ENCODE measurements around the gene TOMM20.

DNA sequence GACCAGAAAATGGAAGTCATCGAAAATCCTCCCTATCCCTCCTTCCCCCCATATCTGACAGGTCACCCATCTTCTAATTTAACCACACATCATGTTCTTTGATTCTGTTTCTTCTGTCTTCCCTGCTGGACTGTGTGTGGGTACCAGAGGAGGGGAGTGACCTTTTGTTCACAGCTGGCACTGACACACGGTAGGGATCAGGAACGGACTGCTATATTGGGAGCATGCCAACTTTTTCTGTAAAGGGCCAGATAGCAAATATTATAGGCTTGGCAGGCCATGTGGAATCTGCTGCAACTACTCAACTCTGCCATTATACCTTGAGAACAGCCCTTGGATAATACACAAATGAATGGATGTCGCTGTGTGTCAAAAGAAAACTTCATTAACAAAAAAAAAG lies 7.5 kb upstream of the TOMM20 start:
- TF ChIP-seq POLR2AphosphoS5 (IDR thresholded peaks at IDR 0.05; ENCODE audit: low read depth, low read length) (no peak), POLR2A (IDR thresholded peaks at IDR 0.05; ENCODE audit: low read depth, low read length) (no peak), TAF1 (IDR thresholded peaks at IDR 0.05; ENCODE audit: low read depth, low read length) (no peak), PAX5 (IDR thresholded peaks at IDR 0.05; ENCODE audit: insufficient read depth, low read length, severe bottlenecking) (no peak)
